GM10248 (cell line): Measurements from ENCODE around the gene SPDYE17.
"Not testable (repeated sequence)": the region's sequence is repeated elsewhere in the genome, so short reads cannot be mapped to it uniquely, and the experiment has no call there.

Experiments used
- CTCF ChIA-PET: fragments of 300-600 bp; sonication (Branson Sonifier 250); formaldehyde crosslinking; extraction: SDS; loops from one replicate; lab custom pipeline; 2021; ENCODE audit warnings: antibody characterized with exemption; lab: Yijun Ruan, JAX
- POLR2A ChIA-PET: fragments of 350-650 bp; sonication (Branson Sonifier 250); formaldehyde crosslinking; extraction: SDS; loops from one replicate; lab custom pipeline; 2020; ENCODE audit warnings: antibody characterized with exemption; lab: Yijun Ruan, JAX
- DNase-seq: peaks from one replicate; pipeline ENCODE4 v3.0.0; 2012; ENCODE audit errors: extremely low spot score

The SPDYE17 gene

GRCh38 chr7:76983937-76984783 is 48.0 kb downstream of the SPDYE17 start:
- DNase-seq, POLR2A ChIA-PET, CTCF ChIA-PET: not testable (repeated sequence)

- DNase-seq, POLR2A ChIA-PET, CTCF ChIA-PET: not testable (repeated sequence)
Measured at GRCh38 chr7:76983333-76983732, 48.8 kb downstream of the SPDYE17 start.

GRCh38 chr7:76982501-76982900 is 49.7 kb downstream of the SPDYE17 start:
- POLR2A ChIA-PET, CTCF ChIA-PET, DNase-seq: not testable (repeated sequence)

- CTCF ChIA-PET, POLR2A ChIA-PET, DNase-seq: not testable (repeated sequence)
Measured at GRCh38 chr7:76981187-76981970, 50.8 kb downstream of the SPDYE17 start.

- CTCF ChIA-PET, DNase-seq, POLR2A ChIA-PET: not testable (repeated sequence)
Measured at GRCh38 chr7:76980576-76980975, 51.6 kb downstream of the SPDYE17 start.

- POLR2A ChIA-PET, DNase-seq, CTCF ChIA-PET: not testable (repeated sequence)
Measured at GRCh38 chr7:76977761-76978367, 54.3 kb downstream of the SPDYE17 start.

- CTCF ChIA-PET, POLR2A ChIA-PET, DNase-seq: not testable (repeated sequence)
Measured at GRCh38 chr7:76974793-76975579, 57.2 kb downstream of the SPDYE17 start.

- DNase-seq, CTCF ChIA-PET, POLR2A ChIA-PET: not testable (repeated sequence)
Measured at GRCh38 chr7:76974336-76974735, 57.8 kb downstream of the SPDYE17 start.

GRCh38 chr7:76972391-76972790 is 59.8 kb downstream of the SPDYE17 start:
- POLR2A ChIA-PET, DNase-seq, CTCF ChIA-PET: not testable (repeated sequence)
